HuH-7 (cell line): Measurements from ENCODE around the gene UNC79.

ENCODE experiments used
- DNase-seq: peaks from one replicate; pipeline ENCODE4 v3.0.0; 2011; ENCODE audit warnings: low spot score

UNC79 gene

DNA sequence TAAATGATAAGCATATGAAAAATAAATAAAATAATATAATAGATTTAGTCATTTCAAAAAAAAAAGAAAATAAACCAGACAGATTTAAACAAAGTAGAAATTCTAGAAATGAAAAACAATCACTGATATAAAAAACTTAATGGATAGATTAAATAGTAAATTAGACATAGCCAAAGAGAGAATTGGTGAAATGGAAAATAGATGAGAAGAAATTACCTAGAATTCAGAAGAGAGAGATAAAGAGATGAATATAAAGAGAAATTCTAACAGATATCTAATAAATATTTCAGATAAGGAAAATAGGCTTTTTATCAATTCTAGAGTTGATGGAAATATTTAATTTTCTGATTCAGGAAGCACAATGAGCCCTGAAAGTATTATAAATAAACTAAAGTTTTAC is 234.4 kb downstream of the UNC79 start:
- no peak for DNase-seq

DNA sequence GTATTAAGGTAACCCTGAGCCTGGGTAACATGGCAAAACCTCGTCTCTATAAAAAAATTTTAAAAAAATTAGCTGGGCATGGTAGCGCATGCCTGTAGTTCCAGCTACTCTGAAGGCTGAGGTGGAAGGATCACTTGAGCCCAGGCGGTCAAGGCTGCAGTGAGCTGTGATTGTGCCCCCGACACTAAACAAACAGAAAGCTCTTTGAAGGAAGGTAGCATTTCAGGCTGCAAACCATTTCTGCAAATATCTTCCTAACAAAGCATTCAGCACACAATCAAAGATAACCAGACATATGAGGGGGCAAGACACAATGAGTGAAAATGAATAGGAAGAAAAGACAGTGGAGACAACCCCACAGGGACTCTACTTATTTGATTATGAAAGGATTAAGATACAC is 238.9 kb downstream of the UNC79 start:
- no peak for DNase-seq

DNA sequence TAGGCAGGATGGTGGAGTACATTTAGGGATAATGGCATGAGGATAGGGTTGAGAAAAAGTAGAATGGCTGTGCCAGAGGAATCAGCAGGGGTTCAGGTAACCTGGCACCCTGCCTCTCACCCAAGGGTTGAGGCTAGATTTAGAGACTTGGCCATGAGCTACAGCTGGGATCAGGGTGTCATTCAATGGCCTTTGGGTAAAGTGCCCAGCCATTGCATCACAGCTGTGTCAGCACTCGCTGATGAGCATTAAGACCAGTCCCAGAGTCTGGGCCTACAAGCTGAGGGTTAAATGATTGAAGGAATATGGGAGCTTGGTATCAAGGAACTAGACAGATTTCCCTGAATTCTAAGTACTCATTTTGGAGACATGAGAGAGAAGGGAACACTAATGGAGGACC is 243.6 kb downstream of the UNC79 start:
- DNase-seq: no peak

DNA sequence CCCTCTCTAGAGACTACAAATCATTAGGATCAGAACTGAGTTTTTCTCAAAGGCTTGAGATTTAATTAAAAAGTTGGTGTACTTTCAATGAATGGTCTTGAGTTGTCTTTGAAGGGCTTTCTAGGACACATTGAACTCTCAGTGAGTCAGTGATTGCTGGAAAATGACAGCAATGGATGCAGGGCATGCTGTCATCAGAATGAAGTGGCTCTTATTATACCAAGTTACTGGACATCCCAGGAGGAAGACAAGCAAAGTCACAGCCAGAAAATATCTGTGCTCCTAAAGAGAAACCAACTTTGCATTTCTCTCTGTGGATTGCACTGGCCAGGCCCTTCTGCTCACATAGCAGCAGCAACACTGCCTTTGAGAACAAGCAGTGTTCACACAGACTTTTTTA is 244.9 kb downstream of the UNC79 start:
- DNase-seq: no peak

DNA sequence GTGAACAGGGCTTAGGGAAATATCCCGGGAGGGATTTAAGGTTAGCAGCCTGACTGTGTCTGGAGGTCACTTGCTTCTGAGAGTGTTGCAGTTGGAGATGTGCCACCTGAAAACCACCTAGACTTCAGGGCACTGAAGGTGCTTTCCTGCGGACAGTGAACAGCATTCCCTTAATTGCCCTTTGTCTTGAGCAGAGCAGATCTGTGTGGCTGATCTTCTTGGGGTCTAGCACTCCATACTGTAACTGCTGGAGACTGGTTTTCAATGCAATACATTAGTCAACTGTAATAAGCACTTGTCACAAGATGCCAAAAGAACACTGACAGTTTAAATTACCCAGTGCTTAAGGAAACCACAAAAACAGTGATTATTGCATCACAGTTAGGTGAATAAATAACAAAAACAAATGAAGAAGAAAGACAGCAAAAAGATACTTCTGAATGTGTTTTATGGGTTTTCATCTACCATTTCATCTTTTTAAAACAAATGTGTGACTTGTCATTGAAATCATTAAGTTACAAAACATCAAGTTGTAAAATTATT is 245.7 kb downstream of the UNC79 start:
- DNase-seq: no peak

DNA sequence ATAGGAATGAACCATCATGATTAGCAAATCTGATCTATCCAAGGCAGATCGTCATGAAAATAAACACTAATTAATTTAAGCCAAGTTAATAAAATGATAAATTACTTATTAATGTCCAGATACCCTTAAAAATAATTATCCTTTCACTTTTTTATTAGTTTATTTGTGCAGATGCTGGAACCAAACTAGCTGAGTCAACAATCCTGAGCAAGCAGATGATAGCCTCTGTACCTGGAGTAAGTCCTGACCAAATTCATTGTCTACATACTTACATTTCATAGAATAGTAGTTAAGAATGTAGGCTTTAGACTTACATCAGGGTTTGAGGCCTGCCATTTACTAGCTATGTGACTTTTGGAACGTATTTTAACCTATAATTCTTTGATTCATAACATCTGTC is 251.7 kb downstream of the UNC79 start:
- DNase-seq: no peak

DNA sequence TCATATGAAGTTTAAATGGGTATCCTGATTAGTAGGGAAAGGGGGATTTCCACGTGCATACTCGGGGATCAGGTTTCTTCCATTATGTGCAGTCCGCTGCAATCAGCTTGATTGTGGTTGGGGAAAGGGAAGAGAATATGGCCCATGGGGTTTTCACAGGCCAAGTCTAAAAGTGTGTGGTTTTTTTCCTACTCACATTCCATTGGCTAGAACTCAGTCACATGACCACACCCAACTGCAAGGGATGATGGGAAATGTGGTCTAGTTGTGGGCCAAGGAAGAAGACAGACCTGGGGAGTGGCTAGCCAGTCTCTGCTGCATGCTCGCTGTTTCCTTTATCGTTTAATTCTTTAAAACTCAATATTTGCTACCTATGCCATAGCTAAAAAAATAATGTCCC is 252.5 kb downstream of the UNC79 start:
- DNase-seq: peak; percentile 5

DNA sequence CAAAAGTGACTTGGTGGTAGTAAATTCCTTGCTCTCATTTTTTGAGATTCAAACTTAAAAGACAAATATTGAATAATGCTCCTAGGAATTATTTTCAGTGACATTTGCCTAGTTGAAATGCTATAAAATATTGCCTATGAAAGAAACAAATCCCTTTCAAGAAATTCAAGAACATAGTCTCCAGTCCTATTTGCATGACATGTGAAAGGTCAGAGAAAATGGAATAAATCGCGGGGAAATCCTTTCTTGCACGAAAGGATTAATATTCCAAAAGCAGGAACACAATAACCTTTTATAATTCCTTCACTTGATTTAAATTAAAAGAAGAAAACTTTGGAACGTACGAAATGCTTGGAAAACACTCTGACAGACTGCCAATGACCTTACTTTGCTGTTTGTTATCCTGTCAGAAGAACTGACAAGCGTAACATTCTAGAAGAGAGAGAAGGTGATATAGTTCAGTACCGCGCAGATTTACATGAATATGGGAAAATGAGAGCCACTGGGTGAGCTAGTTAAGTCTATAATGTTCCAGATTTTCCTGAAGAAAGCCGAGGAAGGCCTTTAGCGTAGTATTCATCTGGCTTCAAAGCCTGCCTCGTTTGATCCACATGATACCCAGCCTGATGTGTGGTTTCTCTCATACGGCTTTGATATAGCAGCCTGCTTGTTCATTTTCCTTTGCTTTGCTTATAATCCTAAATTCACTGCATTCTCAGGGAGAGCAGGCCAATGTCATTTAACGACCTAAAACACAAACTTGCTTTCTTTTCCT is 254.6 kb downstream of the UNC79 start:
- DNase-seq: no peak

DNA sequence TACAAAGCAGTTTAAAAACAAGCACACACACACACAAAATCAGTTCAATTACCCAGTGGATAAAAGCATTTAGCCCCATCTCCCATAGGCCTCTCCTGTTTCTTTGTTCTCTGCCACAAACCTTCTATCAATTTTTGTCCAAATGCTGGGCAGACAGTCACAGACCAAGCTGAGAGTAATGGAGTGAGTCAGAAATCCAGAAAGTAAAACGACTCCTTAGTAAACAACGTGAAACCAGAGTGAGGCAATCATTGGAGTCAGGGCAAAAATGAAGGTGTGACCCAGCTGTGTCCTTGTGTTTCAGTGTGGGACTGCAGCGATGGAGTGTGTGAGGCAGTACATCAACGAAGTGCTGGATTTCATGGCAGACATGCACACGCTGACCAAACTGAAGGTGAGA is 255.5 kb downstream of the UNC79 start:
- no peak for DNase-seq

DNA sequence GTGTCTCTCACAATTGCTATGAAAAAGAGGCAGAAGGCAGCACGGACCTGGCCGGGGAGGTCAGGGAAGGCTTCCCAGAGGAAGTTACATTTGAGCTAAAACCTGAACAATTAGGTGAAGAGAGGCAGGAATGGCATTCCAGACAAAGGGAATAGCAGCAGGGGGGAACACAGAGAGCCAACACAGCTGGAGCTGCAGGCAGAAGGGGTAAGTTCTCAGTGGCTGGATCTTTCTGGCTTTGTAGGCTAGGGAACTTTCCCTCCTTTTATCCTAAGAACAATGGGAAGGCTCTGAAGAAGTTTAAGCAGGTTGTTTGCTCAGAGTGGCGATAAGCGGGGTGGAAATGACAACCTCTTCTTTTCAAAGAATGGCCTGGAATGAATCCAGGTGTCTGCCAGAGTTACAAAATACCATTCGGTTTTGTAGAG is 257.5 kb downstream of the UNC79 start:
- DNase-seq: no peak

DNA sequence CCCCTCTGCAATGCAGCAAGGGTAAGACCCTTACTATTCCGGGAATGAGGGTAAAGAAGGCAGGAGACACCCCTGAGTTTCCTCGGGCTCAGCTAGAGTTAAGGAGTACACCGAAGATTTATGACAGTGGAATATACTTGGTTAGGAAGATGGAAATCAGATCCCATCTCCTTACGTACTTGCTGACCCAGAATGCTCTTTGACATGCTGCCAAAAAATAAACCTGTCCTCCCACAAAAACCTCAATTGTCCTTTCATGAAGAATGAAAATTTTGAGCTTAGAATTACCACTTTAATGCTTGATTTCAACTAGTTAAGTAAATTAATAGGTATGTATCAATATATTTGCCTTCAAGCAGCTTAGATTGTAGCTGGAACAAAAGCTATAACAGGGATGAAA is 258.1 kb downstream of the UNC79 start:
- DNase-seq: no peak

DNA sequence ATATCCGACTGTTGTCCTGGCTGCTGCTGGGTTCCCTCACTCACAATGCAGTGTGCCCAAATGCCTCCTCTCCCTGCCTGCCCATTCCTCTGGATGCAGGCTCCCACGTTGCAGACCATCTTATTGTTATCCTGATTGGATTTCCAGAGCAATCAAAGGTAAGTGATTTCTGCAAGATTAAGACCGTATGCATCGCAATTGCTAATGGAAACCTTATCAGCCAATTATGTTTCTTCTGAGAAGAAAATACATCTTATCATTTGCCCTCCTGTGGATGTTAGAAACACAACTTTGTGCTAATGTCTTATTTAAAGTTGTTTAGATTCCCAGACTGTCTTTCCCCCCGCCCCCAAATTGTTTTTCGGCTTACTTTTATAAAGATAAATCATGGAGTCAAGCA is 259.4 kb downstream of the UNC79 start:
- no peak for DNase-seq

DNA sequence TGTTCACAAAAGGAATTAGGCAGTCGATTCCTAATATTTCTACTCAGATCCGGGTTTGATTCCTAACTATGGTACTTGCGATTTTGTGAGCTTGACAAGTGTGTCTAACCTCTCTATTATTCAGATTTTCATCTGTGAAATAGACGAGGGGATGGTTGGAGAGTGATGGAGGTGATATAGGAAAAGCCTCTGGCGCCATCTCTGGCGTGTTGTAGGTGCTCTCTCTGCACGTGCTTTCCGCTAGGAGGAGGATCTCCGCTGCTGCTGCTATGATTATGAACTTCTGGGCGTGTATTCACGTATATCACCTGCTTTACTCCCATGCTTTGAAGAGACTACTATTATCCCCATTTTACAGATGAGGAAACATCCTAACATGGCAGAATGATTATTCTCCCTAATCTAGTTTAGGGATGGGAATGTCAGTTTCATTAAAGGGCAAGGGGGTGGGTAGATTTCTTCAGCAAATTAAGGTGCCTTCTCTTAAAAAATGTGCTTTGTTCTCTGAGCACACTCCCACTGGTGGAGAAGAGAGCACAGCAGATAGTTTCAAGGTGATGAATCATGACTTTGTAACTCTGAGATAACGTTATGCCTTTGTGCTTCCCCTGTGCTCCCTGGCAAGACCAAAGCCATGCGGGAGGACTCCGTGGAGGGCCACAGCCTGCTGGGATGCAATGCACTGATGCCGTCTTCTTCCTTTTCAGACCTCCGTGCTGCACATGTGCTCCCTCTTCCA is 260.5 kb downstream of the UNC79 start:
- DNase-seq: no peak

DNA sequence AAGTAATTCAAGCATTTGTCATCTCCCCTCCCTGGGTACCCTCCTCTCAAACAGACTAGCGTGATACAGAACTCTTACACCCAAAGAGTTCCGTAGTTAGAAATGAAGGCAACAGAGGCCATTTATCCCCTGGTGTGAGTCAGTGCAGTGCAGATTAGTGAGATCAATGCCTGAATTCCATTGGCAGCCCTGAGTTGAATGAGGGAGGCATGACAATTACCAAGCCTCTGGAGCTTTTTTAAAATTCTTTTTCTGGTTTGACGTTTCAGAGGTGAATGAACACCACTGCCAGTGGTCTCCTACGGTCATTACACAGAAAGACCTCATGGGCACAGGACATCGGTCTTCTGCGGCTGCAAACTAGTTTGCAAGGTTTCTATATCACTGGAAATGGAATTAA is 263.2 kb downstream of the UNC79 start:
- no peak for DNase-seq

DNA sequence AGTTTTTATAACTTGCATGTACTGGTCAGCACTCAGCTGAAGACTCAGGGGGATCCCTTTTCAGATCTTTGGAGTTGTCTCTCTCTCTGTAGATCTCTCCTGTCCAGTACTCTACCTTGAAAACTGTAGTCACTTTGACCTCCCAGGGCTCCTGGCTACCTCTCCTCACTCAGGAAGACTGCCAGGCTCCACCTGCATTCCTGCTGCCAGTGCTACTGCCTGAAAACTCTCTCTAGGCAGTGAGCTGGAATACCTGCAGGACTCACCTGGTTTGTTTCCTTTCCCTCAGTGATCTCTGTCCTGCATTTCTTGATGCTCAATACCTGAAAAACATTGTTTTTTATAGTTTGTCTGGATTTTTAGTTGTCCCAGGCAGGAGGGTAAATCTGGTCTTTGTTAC is 270.2 kb downstream of the UNC79 start:
- no peak for DNase-seq

DNA sequence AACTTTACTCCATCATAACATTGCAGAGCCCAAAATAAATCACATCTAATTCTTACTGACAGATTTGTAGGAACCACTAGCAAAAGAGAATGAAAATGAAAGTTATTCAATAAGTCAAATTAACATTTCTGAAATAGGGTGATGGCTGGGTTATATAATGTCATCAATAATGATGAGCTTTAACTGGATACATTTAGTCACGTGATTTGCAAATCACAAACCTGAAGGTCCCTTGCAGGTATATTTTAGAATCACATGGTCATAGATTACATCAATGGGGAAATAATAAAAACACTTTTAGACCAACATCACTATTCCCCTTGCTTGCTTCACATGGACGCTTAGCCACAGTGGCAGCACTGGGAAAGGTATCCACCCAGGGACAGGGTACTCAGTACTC is 270.8 kb downstream of the UNC79 start:
- no peak for DNase-seq

DNA sequence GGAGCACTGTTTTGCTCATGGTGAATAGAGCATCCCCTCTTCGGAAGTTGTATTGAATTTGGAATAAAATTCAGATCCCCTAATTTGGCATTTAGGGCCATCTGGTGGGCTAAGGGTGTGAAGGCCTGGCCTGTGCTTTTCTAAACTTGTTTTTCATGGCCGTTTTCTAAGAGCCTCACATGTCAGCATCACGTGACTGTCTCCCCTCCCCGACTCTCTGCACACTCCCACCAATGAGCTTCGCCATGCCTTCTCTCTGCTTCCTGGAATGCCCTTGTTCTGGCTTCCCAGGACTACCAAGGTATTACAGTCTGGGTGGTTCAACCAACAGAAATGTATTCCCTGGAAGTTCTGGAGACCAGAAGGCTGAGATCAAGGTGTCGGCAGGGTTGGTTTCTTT is 272.2 kb downstream of the UNC79 start:
- no peak for DNase-seq

DNA sequence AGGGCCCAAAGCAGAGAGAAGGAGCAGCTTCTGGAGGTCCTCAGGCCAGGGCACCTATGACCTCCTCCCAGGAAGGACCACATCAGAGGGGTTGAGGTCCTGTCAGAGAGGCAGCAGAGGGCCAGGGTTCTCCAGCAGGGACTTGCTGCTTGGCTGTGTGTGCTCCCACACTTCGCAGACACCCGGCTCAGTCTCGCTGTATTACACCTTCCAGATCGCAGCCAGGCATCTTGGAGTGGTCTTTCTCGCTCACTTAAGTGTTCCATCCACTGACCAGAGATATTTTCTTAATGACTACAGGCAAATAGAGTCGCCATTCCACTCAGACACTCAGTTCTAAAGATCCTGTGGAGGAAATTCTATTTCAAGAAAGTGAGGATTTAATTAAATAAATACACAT is 273.2 kb downstream of the UNC79 start:
- no peak for DNase-seq

DNA sequence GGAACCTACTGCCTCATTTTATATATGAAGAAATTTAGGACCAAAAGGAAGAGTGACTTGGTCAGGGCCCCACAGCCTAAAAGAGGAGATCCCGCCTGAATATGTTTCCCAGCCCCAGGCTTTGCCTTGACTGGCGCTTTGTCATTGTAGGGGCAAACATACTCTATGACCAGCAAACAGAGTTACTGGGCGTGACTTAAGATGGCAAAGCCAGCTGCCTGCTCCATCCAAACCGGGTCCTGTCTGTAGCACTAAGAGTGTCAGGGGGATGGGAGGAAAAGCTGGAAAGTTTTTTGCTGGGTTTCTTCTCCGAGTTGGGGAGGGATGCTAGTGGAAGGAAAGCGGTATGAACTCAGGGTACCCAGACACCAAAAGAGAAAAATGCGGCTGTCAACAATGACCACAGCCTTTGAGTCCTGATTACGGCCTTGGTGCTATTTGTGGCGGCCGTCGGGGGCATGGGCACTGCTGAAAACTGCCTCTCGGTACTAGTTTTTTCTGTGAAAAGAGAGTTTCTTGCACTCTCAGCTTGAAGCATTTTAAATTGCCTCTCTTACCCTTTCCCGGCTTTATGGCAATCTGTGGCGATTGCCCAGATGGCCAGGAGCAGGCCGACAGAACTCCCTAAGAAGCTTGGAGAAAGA is 274.9 kb downstream of the UNC79 start:
- no peak for DNase-seq

DNA sequence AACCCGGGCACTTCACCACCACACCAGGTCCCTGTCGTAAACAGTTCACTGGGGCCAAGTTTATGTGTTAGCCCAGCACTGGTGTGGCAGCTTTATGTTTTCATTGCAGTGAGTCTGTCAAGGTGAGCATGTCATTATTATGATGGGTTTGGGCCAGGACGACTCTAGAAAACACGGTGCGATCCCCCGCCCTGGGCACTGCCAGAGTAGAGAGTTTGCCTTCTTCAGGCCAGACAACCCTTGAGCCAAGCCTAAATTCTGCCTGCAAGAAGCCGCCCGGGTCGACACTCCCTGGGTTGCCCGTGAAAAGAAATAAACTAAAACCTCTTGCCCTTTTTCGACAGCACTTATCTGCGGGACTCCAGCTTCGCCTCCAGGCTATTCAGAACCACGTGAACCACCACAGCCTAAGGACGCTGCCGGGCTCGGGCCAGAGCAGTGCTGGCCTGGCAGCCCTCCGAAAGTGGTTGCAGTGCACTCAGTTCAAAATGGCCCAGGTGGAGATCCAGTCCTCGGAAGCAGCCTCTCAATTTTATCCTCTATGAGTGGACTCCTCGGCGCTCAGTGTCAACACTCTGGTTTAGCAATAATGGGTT is 275.7 kb downstream of the UNC79 start:
- DNase-seq: no peak

DNA sequence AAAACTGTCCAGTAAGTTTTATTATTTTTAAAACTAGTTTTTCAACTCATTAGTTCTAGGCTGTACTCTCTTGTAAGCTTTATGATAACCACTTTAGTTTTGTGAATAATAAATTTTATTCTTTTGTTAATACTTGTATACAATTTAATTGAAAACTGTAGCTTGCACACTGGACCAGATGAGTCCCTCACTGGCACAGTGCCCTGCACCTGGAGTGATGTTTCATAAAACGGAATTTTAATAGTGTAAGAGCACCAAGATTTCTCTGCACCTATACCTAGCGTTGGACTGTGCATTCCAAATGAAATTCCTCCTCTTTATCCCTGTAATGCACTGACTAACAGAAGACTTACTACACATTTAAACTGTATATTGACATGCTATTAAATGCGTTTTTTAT is 276.7 kb downstream of the UNC79 start:
- no peak for DNase-seq

DNA sequence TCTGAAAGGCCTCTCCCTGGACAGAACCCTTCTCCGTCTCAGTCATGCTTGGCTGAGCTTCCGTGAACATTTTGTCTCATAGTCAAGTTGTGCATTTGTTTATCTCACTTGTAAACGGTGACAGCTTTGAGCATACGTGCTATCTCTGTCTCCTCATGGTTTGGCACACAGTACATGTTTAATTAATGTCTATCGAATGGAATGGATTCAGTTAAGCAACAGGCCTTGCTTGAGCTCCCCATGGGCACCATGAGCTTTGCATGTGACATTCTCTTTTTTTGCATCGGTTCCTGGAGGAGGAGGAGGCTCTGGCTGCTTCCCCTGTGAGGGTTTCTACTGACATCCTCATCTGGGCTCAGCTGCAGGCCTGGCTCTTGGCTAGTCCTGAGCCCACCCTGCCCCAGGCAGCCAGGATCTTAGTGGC is 277.6 kb downstream of the UNC79 start:
- DNase-seq: no peak

DNA sequence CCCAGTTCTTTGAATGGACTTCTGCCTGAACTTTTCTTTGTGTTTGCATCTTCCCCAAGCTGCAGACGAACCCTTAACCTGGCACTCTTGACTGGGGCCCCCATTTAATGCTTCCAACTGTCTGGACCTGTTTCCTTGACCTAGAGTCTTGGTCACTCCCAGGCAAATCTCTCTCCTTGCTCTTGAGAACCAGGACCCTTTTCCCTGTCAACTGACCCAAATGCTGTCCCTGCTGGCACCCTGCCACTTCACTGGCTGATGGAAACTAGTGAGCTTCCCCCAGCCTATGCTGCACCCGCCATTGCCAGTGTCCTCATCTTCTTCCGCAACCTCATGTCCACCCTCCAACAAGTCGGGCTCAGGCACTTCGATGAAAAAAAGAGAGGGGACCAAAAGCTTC is 278.1 kb downstream of the UNC79 start:
- no peak for DNase-seq
